SK-N-MC (cell line): ENCODE results near the gene NTMT2.

Experiments used
- EZH2 ChIP-seq: fragments of 200-600 bp; sonication (generic); IDR thresholded peaks from one replicate; pipeline ENCODE4 v1.6.1; 2017; ENCODE audit warnings: antibody characterized with exemption
- FOXP2 ChIP-seq: optimal IDR thresholded peaks from 2 replicates; pipeline ENCODE3; 2011; ENCODE audit warnings: mild to moderate bottlenecking, moderate library complexity; ENCODE audit not compliant: insufficient read depth; ENCODE audit errors: extremely low read length, control extremely low read depth
- POLR2AphosphoS5 ChIP-seq: IDR thresholded peaks from 2 replicates; pipeline ENCODE4 v1.6.1; 2012; ENCODE audit warnings: mild to moderate bottlenecking, low read depth, low read length, borderline replicate concordance

- TF ChIP-seq POLR2AphosphoS5 (no peak), EZH2 (no peak), FOXP2 (no peak)
Measured at GRCh38 chr1:170153417-170153816, 7.7 kb downstream of the NTMT2 start.
